Effector memory CD8-positive, alpha-beta T cell (primary cell): ENCODE results near the gene LACC1.

Source experiments
- ATAC-seq: fragments of 150-1000 bp; cut with Tn5 transposase; replicated peaks from 2 replicates; pipeline ENCODE4 v1.10.0; 2021; ENCODE audit warnings: mild to moderate bottlenecking, moderate library complexity
- DNase-seq, 3 experiments: peaks; one replicate each; pipeline ENCODE4 v3.0.0; 2021
- H3K27ac Mint-ChIP-seq, 2 donors: one replicate each; pipeline ENCODE4 v1.8.0; 2022; ENCODE audit warnings: mild to moderate bottlenecking in 2 of 2, mixed read lengths in 2 of 2, moderate library complexity in 2 of 2
- H3K27me3 Mint-ChIP-seq, 2 donors: one replicate each; pipeline ENCODE4 v1.8.0; 2022; ENCODE audit warnings: mixed read lengths in 2 of 2
- H3K36me3 Mint-ChIP-seq: one replicate; pipeline ENCODE4 v1.8.0; 2022; ENCODE audit warnings: mild to moderate bottlenecking, moderate library complexity, mixed read lengths; ENCODE audit not compliant: insufficient read depth
- H3K4me1 Mint-ChIP-seq, 2 donors: one replicate each; pipeline ENCODE4 v1.8.0; 2022; ENCODE audit warnings: low read depth in 2 of 2, mixed read lengths in 2 of 2
- H3K4me3 Mint-ChIP-seq, 2 donors: one replicate each; pipeline ENCODE4 v1.8.0; 2022; ENCODE audit warnings: mild to moderate bottlenecking in 2 of 2, mixed read lengths in 2 of 2, moderate library complexity in 2 of 2
- H3K9me3 Mint-ChIP-seq, 2 donors: one replicate each; pipeline ENCODE4 v1.8.0; 2022; ENCODE audit warnings: mixed read lengths in 2 of 2
- total RNA-seq, 9 experiments: gene quantifications; one replicate each; lab custom pipeline; 2026; lab: John Stamatoyannopoulos, UW

LACC1 gene
- 0.67 to 16.7 (median 6.2) reads per million in 9 experiments for total RNA-seq

- peak in 2 of 3 experiments; percentile 18 to 35 for DNase-seq
- no peaks in the 10 kb centered on the region for H3K36me3 Mint-ChIP-seq
These were observed at the start of gene LACC1 for GRCh38 chr13:43879755-43880181. Gene LACC1, plus strand, starts transcription at chr13:43879904. Its CDS starts 1,082 bp downstream, at chr13:43880986.

DNA sequence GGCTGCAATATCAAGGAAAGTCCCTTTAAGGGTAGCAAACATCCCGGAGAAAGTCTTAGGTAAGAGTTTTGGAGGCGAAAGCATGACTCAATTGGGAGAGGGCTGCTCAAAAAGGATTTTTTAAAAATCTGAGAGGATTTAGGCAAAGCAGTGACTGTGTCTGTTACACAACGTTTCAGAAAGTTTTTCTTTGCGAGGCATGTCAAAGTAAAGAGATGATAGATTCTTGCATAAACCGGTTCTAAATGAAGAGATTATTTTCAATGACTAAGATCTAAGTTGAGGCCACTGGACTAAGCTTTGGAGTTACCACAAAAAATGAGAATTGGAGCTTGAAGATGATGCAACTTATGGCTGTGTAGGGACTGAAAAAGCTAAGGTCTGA lies 49.2 kb upstream of the LACC1 start:
- no peak for ATAC-seq

More at GRCh38 chr13:43879755-43880181, at the start of gene LACC1:
- ATAC-seq: peak; percentile 60
- Mint-ChIP-seq H3K4me1 (peaks cover 12% of the 10 kb centered on the region in 2 donors), H3K9me3 (no peaks in the 10 kb centered on the region), H3K27ac (peak within 1 kb of the TSS; percentile 93 to 96), H3K4me3 (peak within 1 kb of the TSS; percentile 89 to 90), H3K27me3 (no peaks in the 10 kb centered on the region)

DNA sequence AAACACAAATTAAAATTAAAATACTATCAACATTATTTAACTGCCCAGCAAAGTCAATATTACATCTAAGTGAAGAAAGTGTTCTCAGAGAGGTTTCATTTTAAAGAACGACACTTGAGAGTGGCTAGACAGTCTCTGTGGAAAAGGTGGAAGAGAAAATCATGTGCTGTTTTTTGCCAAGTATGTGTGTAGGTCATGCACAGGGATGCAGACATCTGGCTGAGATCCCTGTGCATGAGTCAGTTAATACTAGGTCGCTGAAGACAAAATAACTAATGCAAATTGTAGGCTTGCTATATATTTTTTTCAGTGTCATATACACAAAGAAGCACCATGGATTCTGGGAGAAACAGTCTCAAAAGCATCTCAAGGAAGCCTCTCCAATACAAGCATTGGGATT lies 48.6 kb upstream of the LACC1 start:
- Mint-ChIP-seq H3K27ac (no peak overlapping the region), H3K36me3 (peaks cover 3% of the 10 kb centered on the region), H3K9me3 (no peaks in the 10 kb centered on the region), H3K4me1 (no peaks in the 10 kb centered on the region), H3K27me3 (peaks cover 17 to 30% of the 10 kb centered on the region in 2 donors), H3K4me3 (no peak overlapping the region)
- no peak for ATAC-seq
- DNase-seq: no peak

More for the DNA sequence above, 49.2 kb upstream of the LACC1 start:
- H3K4me3 Mint-ChIP-seq: no peak overlapping the region
- H3K9me3 Mint-ChIP-seq: no peaks in the 10 kb centered on the region
- no peak for DNase-seq
- H3K27ac Mint-ChIP-seq: no peak overlapping the region
- H3K36me3 Mint-ChIP-seq: peaks cover 3% of the 10 kb centered on the region
- no peaks in the 10 kb centered on the region for H3K4me1 Mint-ChIP-seq
- peaks cover 17 to 30% of the 10 kb centered on the region in 2 donors for H3K27me3 Mint-ChIP-seq

- H3K9me3 Mint-ChIP-seq: peaks cover 0 to 1% of the 10 kb centered on the region in 2 donors
- ATAC-seq (peak; percentile 45), DNase-seq (no peak)
- peaks cover 7 to 24% of the 10 kb centered on the region in 2 donors for H3K27me3 Mint-ChIP-seq
- no peaks in the 10 kb centered on the region for H3K4me1 Mint-ChIP-seq
- H3K36me3 Mint-ChIP-seq: peaks cover 6% of the 10 kb centered on the region
- H3K27ac Mint-ChIP-seq: no peak overlapping the region
- H3K4me3 Mint-ChIP-seq: no peak overlapping the region
These were observed 44.0 kb upstream of the LACC1 start for GRCh38 chr13:43835701-43836100.

GRCh38 chr13:43838909-43839308 lies 40.8 kb upstream of the LACC1 start:
- ATAC-seq (no peak), DNase-seq (no peak)
- Mint-ChIP-seq H3K4me1 (no peaks in the 10 kb centered on the region), H3K27me3 (no peaks in the 10 kb centered on the region), H3K27ac (no peak overlapping the region), H3K9me3 (peaks cover 0 to 3% of the 10 kb centered on the region in 2 donors), H3K36me3 (peaks cover 2% of the 10 kb centered on the region), H3K4me3 (no peak overlapping the region)

GRCh38 chr13:43846496-43847158 lies 33.1 kb upstream of the LACC1 start:
- H3K4me1 Mint-ChIP-seq: no peaks in the 10 kb centered on the region
- peaks cover 3 to 7% of the 10 kb centered on the region in 2 donors for H3K9me3 Mint-ChIP-seq
- ATAC-seq (no peak), DNase-seq (no peak)
- H3K4me3 Mint-ChIP-seq: no peak overlapping the region
- H3K36me3 Mint-ChIP-seq: no peaks in the 10 kb centered on the region
- no peak overlapping the region for H3K27ac Mint-ChIP-seq
- H3K27me3 Mint-ChIP-seq: peaks cover 0 to 7% of the 10 kb centered on the region in 2 donors

DNA sequence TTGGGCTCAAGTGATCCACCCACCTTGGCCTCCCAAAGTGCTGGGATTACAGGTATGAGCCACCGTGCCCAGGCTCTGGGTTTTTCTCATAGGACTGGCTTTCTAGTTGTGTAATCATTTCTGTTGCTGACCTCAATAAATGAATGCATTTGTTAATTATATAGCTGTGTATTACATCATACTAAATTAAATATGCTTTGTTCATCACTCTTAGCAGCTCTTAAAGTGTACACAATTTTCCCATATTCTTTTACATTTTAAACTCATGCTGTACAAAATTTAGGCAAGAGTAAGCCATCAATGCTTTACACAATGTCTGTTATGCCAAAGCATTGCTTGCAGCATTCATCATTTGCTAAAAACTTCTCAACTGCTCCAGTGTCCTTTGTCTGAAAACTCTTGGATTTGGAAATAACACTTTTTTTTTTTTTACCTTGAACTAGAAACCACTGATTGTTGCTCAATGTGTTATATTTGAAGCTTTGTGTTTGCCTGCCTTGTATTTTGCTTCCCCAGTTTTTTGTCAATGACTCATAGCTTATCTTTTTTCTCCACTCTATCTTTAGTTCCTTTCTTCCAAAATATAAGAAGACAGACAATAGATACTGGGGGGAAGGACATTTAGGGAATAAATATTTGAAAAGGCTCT lies 31.6 kb upstream of the LACC1 start:
- Mint-ChIP-seq H3K9me3 (peaks cover 8 to 22% of the 10 kb centered on the region in 2 donors), H3K4me3 (no peak overlapping the region), H3K36me3 (no peaks in the 10 kb centered on the region), H3K4me1 (no peaks in the 10 kb centered on the region), H3K27me3 (peaks cover 0 to 7% of the 10 kb centered on the region in 2 donors), H3K27ac (no peak overlapping the region)
- ATAC-seq: no peak
- DNase-seq: no peak

- ATAC-seq (no peak), DNase-seq (no peak)
- no peaks in the 10 kb centered on the region for H3K36me3 Mint-ChIP-seq
- H3K4me1 Mint-ChIP-seq: no peaks in the 10 kb centered on the region
- peaks cover 0 to 7% of the 10 kb centered on the region in 2 donors for H3K27me3 Mint-ChIP-seq
- peaks cover 19 to 42% of the 10 kb centered on the region in 2 donors for H3K9me3 Mint-ChIP-seq
- H3K27ac Mint-ChIP-seq: no peak overlapping the region
- H3K4me3 Mint-ChIP-seq: no peak overlapping the region
These were observed 28.8 kb upstream of the LACC1 start for GRCh38 chr13:43850873-43851272.

DNA sequence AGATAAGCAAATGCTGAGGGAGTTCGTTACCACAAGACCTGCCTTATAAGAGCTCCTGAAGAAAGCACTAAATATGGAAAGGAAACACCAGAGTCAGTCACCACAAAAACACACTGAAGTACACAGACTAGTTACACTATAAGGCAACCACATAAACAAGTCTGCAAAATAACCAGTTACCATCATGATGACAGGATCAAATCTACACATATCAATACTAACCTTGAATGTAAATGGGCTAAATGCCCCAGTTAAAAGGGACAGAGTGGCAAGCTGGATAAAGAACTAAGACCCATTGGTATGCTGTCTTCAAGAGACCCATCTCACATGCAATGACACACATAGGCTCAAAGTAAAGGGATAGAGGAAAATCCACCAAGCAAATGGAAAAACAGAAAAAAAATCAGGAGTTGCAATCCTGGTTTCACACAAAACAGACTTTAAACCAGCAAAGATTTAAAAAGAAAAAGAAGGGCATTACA lies 26.7 kb upstream of the LACC1 start:
- Mint-ChIP-seq H3K4me3 (no peak overlapping the region), H3K36me3 (no peaks in the 10 kb centered on the region), H3K4me1 (no peaks in the 10 kb centered on the region), H3K9me3 (peaks cover 19 to 42% of the 10 kb centered on the region in 2 donors), H3K27me3 (peaks cover 0 to 7% of the 10 kb centered on the region in 2 donors), H3K27ac (no peak overlapping the region)
- DNase-seq (no peak), ATAC-seq (no peak)

DNA sequence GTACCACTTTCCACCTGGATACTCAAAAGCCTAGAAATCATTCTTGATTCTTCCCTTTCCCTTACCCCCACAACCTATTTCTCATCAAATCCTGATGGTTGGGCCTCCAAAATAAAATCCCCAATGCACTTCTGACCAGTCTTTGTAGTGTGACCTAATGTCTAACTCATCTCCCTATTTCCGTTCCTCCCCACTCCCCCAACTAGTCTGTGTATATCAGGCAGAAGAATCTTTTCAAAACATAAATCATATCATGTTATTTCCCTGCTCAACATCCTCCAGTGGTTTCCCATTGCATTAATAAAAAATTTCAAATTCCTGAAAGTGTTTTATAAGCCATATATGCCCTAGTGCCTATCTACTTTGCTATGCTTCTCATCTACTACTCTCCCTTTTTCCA lies 17.8 kb upstream of the LACC1 start:
- Mint-ChIP-seq H3K27me3 (no peaks in the 10 kb centered on the region), H3K9me3 (no peaks in the 10 kb centered on the region), H3K4me1 (no peaks in the 10 kb centered on the region), H3K36me3 (no peaks in the 10 kb centered on the region), H3K27ac (no peak overlapping the region), H3K4me3 (no peak overlapping the region)
- no peak for DNase-seq
- no peak for ATAC-seq

GRCh38 chr13:43864921-43865320 lies 14.8 kb upstream of the LACC1 start:
- no peaks in the 10 kb centered on the region for H3K27me3 Mint-ChIP-seq
- H3K4me3 Mint-ChIP-seq: no peak overlapping the region
- no peak for DNase-seq
- no peaks in the 10 kb centered on the region for H3K9me3 Mint-ChIP-seq
- ATAC-seq: no peak
- H3K36me3 Mint-ChIP-seq: no peaks in the 10 kb centered on the region
- H3K27ac Mint-ChIP-seq: no peak overlapping the region
- H3K4me1 Mint-ChIP-seq: no peaks in the 10 kb centered on the region

DNA sequence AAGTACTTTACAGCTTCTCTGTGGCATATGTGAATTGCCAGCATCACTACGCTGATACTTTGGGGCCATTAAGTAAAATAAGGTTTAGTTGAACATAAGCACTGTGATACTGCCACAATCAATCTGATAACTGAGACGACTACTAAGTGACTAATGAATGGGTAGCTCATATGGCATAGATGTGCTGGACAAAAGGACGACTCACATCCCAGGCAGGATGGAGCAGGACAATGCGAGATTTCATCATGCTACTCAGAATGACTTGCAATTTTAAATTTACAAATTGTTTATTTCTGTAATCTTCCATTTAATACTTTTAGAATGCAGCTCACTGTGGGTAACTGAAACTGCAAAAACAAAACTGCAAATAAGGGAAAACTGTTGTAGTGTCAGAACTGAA lies 13.8 kb upstream of the LACC1 start:
- ATAC-seq (no peak), DNase-seq (no peak)
- no peaks in the 10 kb centered on the region for H3K27me3 Mint-ChIP-seq
- H3K27ac Mint-ChIP-seq: no peak overlapping the region
- H3K9me3 Mint-ChIP-seq: no peaks in the 10 kb centered on the region
- no peaks in the 10 kb centered on the region for H3K4me1 Mint-ChIP-seq
- no peaks in the 10 kb centered on the region for H3K36me3 Mint-ChIP-seq
- H3K4me3 Mint-ChIP-seq: no peak overlapping the region

DNA sequence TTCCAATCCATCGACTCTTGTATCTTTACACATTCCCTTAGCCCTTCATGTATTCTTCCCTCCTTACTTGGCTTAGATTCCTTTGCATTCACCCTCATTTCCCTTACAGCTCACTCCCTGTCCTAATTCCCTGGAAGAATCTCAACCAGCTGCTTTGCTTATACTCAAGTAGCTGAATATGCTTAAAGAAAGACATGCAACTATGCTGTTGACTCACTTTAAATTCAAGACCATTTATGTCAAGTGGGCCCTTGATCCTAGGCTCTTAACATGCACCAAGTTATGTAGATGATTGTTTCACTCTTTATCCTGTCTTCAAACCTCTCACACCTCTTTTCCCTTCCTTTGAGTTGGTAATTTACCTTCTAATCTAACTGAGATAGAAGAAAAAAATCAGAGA lies 7.5 kb upstream of the LACC1 start:
- Mint-ChIP-seq H3K9me3 (no peaks in the 10 kb centered on the region), H3K4me1 (no peaks in the 10 kb centered on the region), H3K36me3 (no peaks in the 10 kb centered on the region), H3K27me3 (no peaks in the 10 kb centered on the region), H3K4me3 (no peak overlapping the region), H3K27ac (no peak overlapping the region)
- no peak for DNase-seq
- ATAC-seq: no peak
